Mesendoderm (in vitro differentiated cells): Measurements from ENCODE around the gene TTC9C.
"Not testable (repeated sequence)": the region's sequence is repeated elsewhere in the genome, so short reads cannot be mapped to it uniquely, and the experiment has no call there.

Experiments used
- DNase-seq: peaks from one replicate; pipeline ENCODE4 v3.0.0; 2013
- H2AK5ac ChIP-seq: 2 replicates; pipeline ENCODE4 v1.6.1; 2013; ENCODE audit warnings: low read length, inconsistent platforms
- H2BK120ac ChIP-seq: 2 replicates; pipeline ENCODE4 v1.6.1; 2013; ENCODE audit warnings: low read depth, mild to moderate bottlenecking, low read length, moderate library complexity, mixed read lengths
- H2BK15ac ChIP-seq: replicated peaks from 2 replicates; pipeline ENCODE4 v1.6.1; 2013; ENCODE audit warnings: low read depth, mild to moderate bottlenecking, moderate library complexity
- H2BK5ac ChIP-seq: 2 replicates; pipeline ENCODE4 v1.6.1; 2013; ENCODE audit warnings: low read length, inconsistent platforms
- H3K18ac ChIP-seq: 2 replicates; pipeline ENCODE4 v1.6.1; 2013; ENCODE audit warnings: mild to moderate bottlenecking, low read length, mixed read lengths
- H3K23ac ChIP-seq: one replicate; pipeline ENCODE4 v1.6.1; 2013; ENCODE audit warnings: low read length
- H3K27ac ChIP-seq: 2 replicates; pipeline ENCODE4 v1.5.1; 2013; ENCODE audit warnings: low read depth, mild to moderate bottlenecking, inconsistent platforms, low read length, moderate library complexity
- H3K27me3 ChIP-seq: 2 replicates; pipeline ENCODE4 v1.6.1; 2013; ENCODE audit warnings: low read length, control low read depth, mild to moderate bottlenecking, inconsistent platforms; ENCODE audit not compliant: insufficient read depth, poor library complexity
- H3K36me3 ChIP-seq: 2 replicates; pipeline ENCODE4 v1.6.1; 2013; ENCODE audit warnings: low read length, inconsistent platforms; ENCODE audit not compliant: control insufficient read depth, insufficient read depth
- H3K4ac ChIP-seq: one replicate; pipeline ENCODE4 v1.6.1; 2013; ENCODE audit warnings: low read depth, mild to moderate bottlenecking, low read length, moderate library complexity
- H3K4me1 ChIP-seq: 2 replicates; pipeline ENCODE4 v1.6.1; 2013; ENCODE audit warnings: low read depth, low read length, inconsistent platforms; ENCODE audit not compliant: control insufficient read depth
- H3K4me2 ChIP-seq: 2 replicates; pipeline ENCODE4 v1.6.1; 2013; ENCODE audit warnings: low read length
- H3K4me3 ChIP-seq: 2 replicates; pipeline ENCODE4 v1.5.1; 2013; ENCODE audit warnings: mild to moderate bottlenecking, low read length
- H3K56ac ChIP-seq: one replicate; pipeline ENCODE4 v1.6.1; 2013; ENCODE audit warnings: low read length
- H3K79me1 ChIP-seq: 2 replicates; pipeline ENCODE4 v1.6.1; 2013; ENCODE audit warnings: low read length, inconsistent platforms
- H3K79me2 ChIP-seq: 2 replicates; pipeline ENCODE4 v1.6.1; 2013; ENCODE audit warnings: mild to moderate bottlenecking, low read length; ENCODE audit not compliant: control insufficient read depth, insufficient read depth
- H3K9ac ChIP-seq: 2 replicates; pipeline ENCODE4 v1.6.1; 2013; ENCODE audit warnings: low read length, inconsistent platforms
- H4K5ac ChIP-seq: one replicate; pipeline ENCODE4 v1.6.1; 2013; ENCODE audit warnings: low read length
- H4K8ac ChIP-seq: one replicate; pipeline ENCODE4 v1.6.1; 2013; ENCODE audit warnings: low read depth, mild to moderate bottlenecking, control low read depth, low read length, moderate library complexity
- WGBS: extraction: QIAGEN DNeasy Blood & Tissue Kit; methylation state at CpG from one replicate; pipeline ENCODE4 v1.1.7; 2013; ENCODE audit warnings: low lambda C conversion rate, missing lambda C conversion rate; ENCODE audit not compliant: insufficient coverage; ENCODE audit errors: extremely low coverage; 5-methylcytosine and 5-hydroxymethylcytosine counted together

Gene TTC9C

DNA sequence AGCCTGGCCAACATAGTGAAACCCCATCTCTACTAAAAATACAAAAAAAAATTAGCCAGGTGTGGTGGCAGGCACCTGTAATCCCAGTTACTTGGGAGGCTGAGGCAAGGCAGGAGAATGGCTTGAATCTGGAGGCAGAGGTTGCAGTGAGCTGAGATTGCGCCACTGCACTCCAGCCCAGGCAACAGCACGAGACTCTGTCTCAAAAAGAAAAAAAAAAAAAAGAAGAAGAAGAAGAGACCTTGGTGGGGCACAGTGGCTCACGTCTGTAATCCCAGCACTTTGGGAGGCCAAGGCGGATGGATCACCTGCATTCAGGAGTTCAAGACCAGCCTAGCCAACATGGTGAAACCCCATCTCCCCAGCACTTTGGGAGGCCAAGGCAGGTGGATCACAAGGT, 24.4 kb upstream of the TTC9C start:
- no CpG with 5 or more reads among the region's 4 CpGs for WGBS
- not testable (repeated sequence) for H4K8ac ChIP-seq, H3K4me1 ChIP-seq, H3K79me1 ChIP-seq, H3K56ac ChIP-seq, H2BK120ac ChIP-seq, H3K36me3 ChIP-seq, H3K4ac ChIP-seq, H3K27ac ChIP-seq, H2BK15ac ChIP-seq, H3K18ac ChIP-seq, H3K23ac ChIP-seq, H3K79me2 ChIP-seq, H3K4me2 ChIP-seq, H3K4me3 ChIP-seq, H2AK5ac ChIP-seq, H3K27me3 ChIP-seq, DNase-seq, H2BK5ac ChIP-seq, H4K5ac ChIP-seq, H3K9ac ChIP-seq

DNA sequence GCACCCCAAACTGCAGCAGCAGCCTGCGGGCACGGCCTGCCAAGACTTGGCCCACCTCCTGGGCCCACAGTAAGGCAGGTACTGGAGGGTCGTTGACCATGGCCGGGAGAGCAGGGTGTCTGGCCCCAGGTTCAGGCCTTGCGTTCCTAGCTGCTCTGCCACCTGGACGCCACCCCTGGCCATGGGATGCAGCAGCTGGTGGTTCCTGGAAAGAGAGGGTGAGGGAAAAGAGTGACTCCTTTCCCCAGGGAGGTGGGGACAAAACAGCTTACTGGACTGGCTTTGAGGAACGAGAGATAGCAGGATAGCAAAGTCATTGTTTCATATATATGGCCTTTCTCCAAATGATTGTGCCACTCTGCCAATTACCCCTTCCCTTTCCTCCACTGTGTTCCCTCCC, 22.9 kb upstream of the TTC9C start:
- Histone ChIP-seq H2BK5ac (no peak overlapping the region), H3K23ac (no peak overlapping the region), H4K5ac (no peak overlapping the region), H3K79me1 (peaks cover 7% of the 10 kb centered on the region), H2BK120ac (no peak overlapping the region), H3K4me2 (peak overlapping the region; percentile 47), H3K9ac (peak overlapping the region; percentile 84), H2AK5ac (no peak overlapping the region), H3K4me3 (peak overlapping the region; percentile 83), H3K4me1 (peaks cover 13% of the 10 kb centered on the region), H3K27me3 (no peaks in the 10 kb centered on the region), H3K18ac (no peak overlapping the region), H3K56ac (peak overlapping the region; percentile 89), H3K27ac (no peak overlapping the region), H3K36me3 (no peaks in the 10 kb centered on the region), H3K4ac (no peak overlapping the region), H3K79me2 (peaks cover 9% of the 10 kb centered on the region), H4K8ac (no peak overlapping the region), H2BK15ac (no peak overlapping the region)
- no CpG with 5 or more reads among the region's 7 CpGs for WGBS
- DNase-seq, result peak; percentile 39

DNA sequence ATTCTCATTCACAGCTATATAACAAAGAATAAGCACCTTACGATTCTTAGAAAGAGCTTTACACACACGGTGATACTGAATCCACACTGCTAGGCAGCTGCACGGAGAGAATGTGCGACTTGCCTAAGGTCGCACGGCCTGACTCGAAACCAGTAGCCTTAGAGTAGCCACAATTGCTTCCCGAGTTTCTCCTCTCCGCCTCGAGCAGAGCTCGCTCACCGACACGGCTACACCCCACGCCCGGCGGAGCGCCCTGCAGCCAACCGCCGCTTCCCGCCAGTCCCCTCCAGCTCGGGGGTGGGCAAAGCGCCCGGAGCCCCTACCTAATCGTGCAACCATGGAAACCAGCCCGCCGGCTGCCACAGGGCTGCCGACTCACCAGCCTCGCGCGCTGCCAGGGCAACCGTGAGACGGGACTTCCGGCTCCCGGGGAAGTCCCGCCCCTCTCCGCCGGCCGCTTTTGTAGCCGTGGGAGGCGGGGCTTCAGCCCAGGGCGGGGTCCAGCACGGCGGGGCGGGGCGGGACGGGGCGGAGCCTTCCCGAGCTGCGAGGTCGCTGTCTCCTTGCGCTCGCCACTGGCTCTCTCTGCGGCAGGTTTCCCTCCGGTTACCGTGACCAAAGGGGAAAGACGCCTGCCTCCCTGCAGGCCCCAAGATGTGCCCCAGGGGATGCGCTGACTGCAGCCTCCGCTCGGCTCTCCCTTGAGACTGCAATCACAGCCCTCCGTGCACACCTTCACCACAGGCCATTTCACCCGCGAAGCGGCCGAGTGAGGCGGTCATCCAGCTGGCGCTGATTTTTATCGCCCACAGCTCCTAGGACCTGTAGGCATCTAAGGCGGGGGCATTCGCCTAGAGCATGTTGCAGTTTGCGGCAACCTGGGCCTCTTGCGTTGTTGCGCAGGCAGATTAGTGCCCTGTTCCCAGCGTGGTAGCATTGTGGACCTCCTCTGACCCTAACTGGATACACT, 22.1 kb upstream of the TTC9C start:
- Histone ChIP-seq H3K79me1 (peaks cover 7% of the 10 kb centered on the region), H4K8ac (no peak overlapping the region), H3K79me2 (peaks cover 9% of the 10 kb centered on the region), H3K9ac (peak overlapping the region; percentile 94), H3K36me3 (peaks cover 3% of the 10 kb centered on the region), H3K4ac (no peak overlapping the region), H3K23ac (peak overlapping the region; percentile 67), H3K56ac (peak overlapping the region; percentile 91), H3K18ac (no peak overlapping the region), H2AK5ac (peak overlapping the region; percentile 71), H3K27me3 (no peaks in the 10 kb centered on the region), H4K5ac (no peak overlapping the region), H3K4me1 (peaks cover 13% of the 10 kb centered on the region), H2BK120ac (no peak overlapping the region), H3K4me3 (peak overlapping the region; percentile 83), H2BK15ac (no peak overlapping the region), H3K4me2 (peak overlapping the region; percentile 99), H3K27ac (peak overlapping the region; percentile 40), H2BK5ac (peak overlapping the region; percentile 31)
- no CpG with 5 or more reads among the region's 73 CpGs for WGBS
- peak; percentile 97 for DNase-seq

DNA sequence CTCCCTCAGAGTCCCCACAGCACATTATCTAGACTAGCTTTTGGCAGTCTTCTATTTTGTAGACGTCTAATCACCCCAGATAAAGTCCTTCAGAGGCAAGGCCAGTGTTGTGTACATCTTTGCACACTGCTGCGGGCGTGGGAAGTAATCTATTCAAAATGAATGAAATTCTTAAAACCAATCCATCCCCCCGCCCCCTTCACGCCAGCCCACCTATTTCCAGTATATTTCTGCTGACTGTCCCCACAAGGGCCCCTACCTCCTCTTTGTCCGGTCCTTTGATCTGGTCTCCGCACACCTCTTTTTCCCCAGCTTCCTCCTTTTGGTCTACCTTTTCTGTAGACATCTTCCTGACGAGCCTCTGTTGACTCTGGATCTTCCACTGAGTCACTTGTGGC, 21.4 kb upstream of the TTC9C start:
- no peak overlapping the region for H2AK5ac ChIP-seq
- H3K79me2 ChIP-seq, result peaks cover 9% of the 10 kb centered on the region
- H3K4me3 ChIP-seq, result peak overlapping the region; percentile 59
- no peak overlapping the region for H3K23ac ChIP-seq
- no CpG with 5 or more reads among the region's 8 CpGs for WGBS
- no peak for DNase-seq
- H2BK15ac ChIP-seq, result no peak overlapping the region
- peak overlapping the region; percentile 49 for H2BK5ac ChIP-seq
- H3K27me3 ChIP-seq, result no peaks in the 10 kb centered on the region
- no peak overlapping the region for H4K5ac ChIP-seq
- peak overlapping the region; percentile 99 for H3K4me2 ChIP-seq
- H3K36me3 ChIP-seq, result peaks cover 3% of the 10 kb centered on the region
- peak overlapping the region; percentile 40 for H3K27ac ChIP-seq
- H2BK120ac ChIP-seq, result no peak overlapping the region
- no peak overlapping the region for H3K18ac ChIP-seq
- H3K9ac ChIP-seq, result peak overlapping the region; percentile 94
- H3K4me1 ChIP-seq, result peaks cover 13% of the 10 kb centered on the region
- peak overlapping the region; percentile 1 for H3K4ac ChIP-seq
- peaks cover 7% of the 10 kb centered on the region for H3K79me1 ChIP-seq
- peak overlapping the region; percentile 60 for H4K8ac ChIP-seq
- H3K56ac ChIP-seq, result peak overlapping the region; percentile 91

DNA sequence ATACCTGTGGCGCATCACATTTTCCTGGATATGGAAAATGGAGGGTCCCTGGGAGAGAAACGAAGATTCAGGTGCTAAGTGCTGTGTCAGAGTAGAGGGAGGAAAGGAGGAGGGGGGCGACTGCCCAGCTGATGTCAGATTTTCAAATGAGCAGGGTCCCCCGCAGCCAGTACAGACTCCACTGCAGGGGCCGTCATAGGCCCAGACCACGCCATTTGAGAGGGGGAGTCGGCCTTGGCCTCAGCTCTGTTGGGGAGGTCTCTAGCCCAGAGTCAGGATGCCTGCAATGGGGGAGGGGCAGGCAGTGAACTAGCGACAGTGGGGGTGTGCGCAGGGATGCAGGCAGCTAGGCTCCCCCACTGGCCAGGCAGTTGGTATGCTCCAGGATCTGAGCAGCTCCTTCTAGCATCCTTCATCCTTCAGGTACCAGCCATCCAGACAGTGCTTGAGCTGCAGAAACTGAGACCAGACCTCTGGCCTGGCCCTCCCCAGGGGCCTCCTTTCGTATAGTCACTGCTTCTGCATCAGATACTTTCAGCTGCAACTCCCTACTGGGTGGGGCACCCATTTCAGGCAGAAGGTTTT, 20.9 kb upstream of the TTC9C start, which contains the start of the genes BSCL2 and GNG3:
TSS of gene BSCL2 (minus strand) at position 148 of the 585 bp plus-strand sequence. CDS start 229 bp downstream, outside the sequence.
TSS of gene GNG3 (plus strand) at position 400 of the 585 bp plus-strand sequence. CDS start 620 bp downstream, outside the sequence.
- Histone ChIP-seq H3K79me2 (peaks cover 9% of the 10 kb centered on the region), H4K5ac (no peak within 1 kb of the TSS), H3K18ac (no peak within 1 kb of the TSS), H3K36me3 (peaks cover 4% of the 10 kb centered on the region), H3K27me3 (no peaks in the 10 kb centered on the region), H3K4me2 (peak within 1 kb of the TSS; percentile 99), H3K23ac (peak within 1 kb of the TSS; percentile 67), H3K79me1 (peaks cover 7% of the 10 kb centered on the region), H2BK120ac (no peak within 1 kb of the TSS), H2BK5ac (peak within 1 kb of the TSS; percentile 49), H2BK15ac (no peak within 1 kb of the TSS), H3K9ac (peak within 1 kb of the TSS; percentile 94), H3K27ac (peak within 1 kb of the TSS; percentile 40), H3K4me1 (peaks cover 13% of the 10 kb centered on the region), H4K8ac (peak within 1 kb of the TSS; percentile 60), H2AK5ac (peak within 1 kb of the TSS; percentile 90), H3K4ac (peak within 1 kb of the TSS; percentile 1), H3K56ac (peak within 1 kb of the TSS; percentile 97), H3K4me3 (peak within 1 kb of the TSS; percentile 59)
- WGBS, result no CpG with 5 or more reads among the region's 10 CpGs
- DNase-seq, result peak; percentile 100
